ENCODE data around the gene B3GNT4.

GRCh38 chr12:122185079-122185478, 18.4 kb upstream of the B3GNT4 start:
- TF ChIP-seq CTCF (IDR thresholded peaks at IDR 0.05): no peak
- TF ChIP-seq EP300 (IDR thresholded peaks at IDR 0.05): no peak

Data from ovary (tissue), 3 donors.